Activated CD4-positive, alpha-beta T cell treated with anti-CD3 and anti-CD28 coated beads, Interleukin-2, amount 10 ng/mL, durations not matched to agents 7 days and 5 days (primary cell): ENCODE data around the gene GPHA2. TPM values are rescaled to one million over a fixed set of nuclear protein-coding genes. Genes with fewer than 3 reads are reported as not detected.

Experiments used
- CTCF ChIA-PET: fragments of 350-600 bp; sonication (Branson Sonifier 250); formaldehyde crosslinking; loops from one replicate; lab custom pipeline; 2021; ENCODE audit warnings: antibody characterized with exemption; lab: Charles Lee
- POLR2A ChIA-PET: fragments of 350-600 bp; sonication (Branson Sonifier 250); formaldehyde crosslinking; loops from one replicate; lab custom pipeline; 2021; ENCODE audit warnings: antibody characterized with exemption; lab: Charles Lee
- DNase-seq: peaks from one replicate; pipeline ENCODE4 v3.0.0-alpha.2; 2020
- H3K27ac Mint-ChIP-seq: one replicate; pipeline ENCODE4 v1.8.0; 2021; ENCODE audit warnings: mild to moderate bottlenecking, moderate library complexity, mixed read lengths
- H3K27me3 Mint-ChIP-seq: one replicate; pipeline ENCODE4 v1.8.0; 2021; ENCODE audit warnings: mixed read lengths
- H3K36me3 Mint-ChIP-seq: one replicate; pipeline ENCODE4 v1.8.0; 2021; ENCODE audit warnings: low read depth, mixed read lengths
- H3K4me1 Mint-ChIP-seq: one replicate; pipeline ENCODE4 v1.8.0; 2021; ENCODE audit warnings: mixed read lengths
- H3K4me3 Mint-ChIP-seq: one replicate; pipeline ENCODE4 v1.8.0; 2021; ENCODE audit warnings: mild to moderate bottlenecking, moderate library complexity, mixed read lengths
- H3K9me3 Mint-ChIP-seq: one replicate; pipeline ENCODE4 v1.8.0; 2021; ENCODE audit warnings: mixed read lengths
- microRNA-seq: library from miRNA; unstranded; fragments of <30 nt; microRNA quantifications from one replicate; pipeline ENCODE4 v1.2.0, GENCODE V29; 2021; ENCODE audit warnings: borderline microRNAs expressed, borderline replicate concordance
- total RNA-seq, 2 experiments: library from RNA; stranded (reverse); gene quantifications; one replicate each; pipeline ENCODE4 v1.2.3, GENCODE V29; 2021

GPHA2 gene
- total RNA-seq, 2 experiments from 2014 or later = not detected

DNA sequence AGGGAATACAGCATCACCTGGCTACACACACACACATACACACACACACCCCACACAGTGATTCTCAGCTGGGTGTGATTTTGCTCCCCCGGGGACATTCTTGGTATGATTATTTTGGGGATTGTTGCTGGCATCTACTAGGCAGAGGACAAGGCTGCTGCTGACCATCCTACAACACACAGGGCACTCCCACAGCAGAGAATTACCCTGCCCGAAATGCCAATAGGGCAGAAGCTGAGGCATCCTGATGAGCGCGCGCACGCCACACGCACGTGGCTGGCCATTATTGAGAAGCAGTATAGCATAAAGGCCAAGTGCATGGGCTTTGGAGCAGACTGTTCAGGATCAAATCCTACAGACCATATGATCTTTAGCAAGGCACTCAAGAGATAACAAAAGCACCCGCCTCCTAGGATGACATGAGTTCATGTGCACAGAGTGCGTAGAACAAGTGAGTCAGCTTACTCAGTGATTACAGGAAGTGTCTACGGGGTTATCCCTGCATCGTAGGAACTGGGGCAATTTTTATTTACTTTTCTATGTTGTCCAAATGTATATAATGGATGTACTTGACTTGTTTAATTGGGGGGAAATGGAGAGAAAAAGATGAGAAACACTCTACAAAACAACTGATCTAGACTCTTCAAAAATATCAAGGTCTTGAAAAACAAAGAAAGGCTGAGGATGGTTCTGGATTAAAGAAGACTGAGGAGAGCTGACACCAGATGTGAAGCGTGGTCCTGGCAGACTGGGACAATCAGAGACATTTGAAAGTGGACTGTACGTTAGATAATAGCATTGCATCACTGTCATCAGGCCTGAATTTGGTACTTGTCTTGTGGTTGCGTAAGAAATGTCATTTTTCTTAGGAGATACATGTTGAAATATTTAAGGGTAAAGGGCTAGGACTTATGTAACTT lies 50.1 kb downstream of the GPHA2 start:
- Mint-ChIP-seq H3K9me3 (no peaks in the 10 kb centered on the region), H3K4me3 (no peak overlapping the region), H3K27me3 (no peaks in the 10 kb centered on the region), H3K4me1 (peaks cover 51% of the 10 kb centered on the region), H3K27ac (peak overlapping the region; percentile 79), H3K36me3 (peaks cover 2% of the 10 kb centered on the region)
- peak; percentile 53 for DNase-seq
- ChIA-PET CTCF (interaction anchor here (1.0 to 29.3 kb wide), 7 partner anchors 8 to 129 kb away, joined by 3 to 732 read pairs (median 4); partner anchors contain the start of genes ARL2 and CDC42BPG), POLR2A (no interaction called here)

Small RNAs within 50 kb of the gene (microRNA-seq; reads per million reads assigned to microRNA genes)
- gene MIR6749 (not detected), gene MIR6750 (not detected)

Other genes with a start within 250 kb of the GPHA2 start
- gene NRXN2, start 212.7 kb downstream of the GPHA2 start, total RNA-seq = under 1 TPM; 0.07 to 0.15 TPM
- gene RASGRP2, start 191.8 kb downstream of the GPHA2 start, total RNA-seq = 100 to 1,000 TPM; 293 to 300 TPM
- gene PYGM, start 175.9 kb downstream of the GPHA2 start, total RNA-seq = 1 to 10 TPM; 3.9 to 4.3 TPM
- 100 to 1,000 TPM; 435 to 456 TPM for gene SF1, start 157.4 kb downstream of the GPHA2 start, total RNA-seq
- gene MAP4K2, start 132.7 kb downstream of the GPHA2 start, total RNA-seq = 10 to 100 TPM; 86.6 to 91.2 TPM
- 10 to 100 TPM; 35.1 to 38.7 TPM for gene MEN1, start 125.3 kb downstream of the GPHA2 start, total RNA-seq
- gene CDC42BPG, start 91.2 kb downstream of the GPHA2 start, total RNA-seq = 1 to 10 TPM in 1 of 2 experiments, under 1 TPM in 1; 0.42 to 1.3 TPM
- 100 to 1,000 TPM; 131 to 149 TPM for gene EHD1, start 57.3 kb downstream of the GPHA2 start, total RNA-seq
- 10 to 100 TPM; 23.0 to 25.7 TPM for gene ATG2A, start 18.7 kb downstream of the GPHA2 start, total RNA-seq
- 10 to 100 TPM; 12.0 to 13.7 TPM for gene PPP2R5B, start 11.2 kb downstream of the GPHA2 start, total RNA-seq
- gene MAJIN, start 36.2 kb upstream of the GPHA2 start, total RNA-seq = under 1 TPM; 0.20 to 0.54 TPM
- under 1 TPM in 1 of 2 experiments, not detected in 1; 0.10 TPM for gene BATF2, start 61.1 kb upstream of the GPHA2 start, total RNA-seq
- gene ARL2, start 78.3 kb upstream of the GPHA2 start, total RNA-seq = 10 to 100 TPM; 62.4 to 65.3 TPM
- 10 to 100 TPM; 28.3 to 34.8 TPM for gene SNX15, start 91.5 kb upstream of the GPHA2 start, total RNA-seq
- 10 to 100 TPM; 35.9 to 40.5 TPM for gene SAC3D1, start 105.3 kb upstream of the GPHA2 start, total RNA-seq
- gene NAALADL1, start 122.7 kb upstream of the GPHA2 start, total RNA-seq = 1 to 10 TPM; 6.3 to 7.3 TPM
- gene CDCA5, start 148.1 kb upstream of the GPHA2 start, total RNA-seq = 100 to 1,000 TPM; 105 to 109 TPM
- 10 to 100 TPM; 27.2 to 29.8 TPM for gene ZFPL1, start 148.3 kb upstream of the GPHA2 start, total RNA-seq
- 100 to 1,000 TPM; 146 to 148 TPM for gene VPS51, start 160.3 kb upstream of the GPHA2 start, total RNA-seq
- gene TM7SF2, start 176.0 kb upstream of the GPHA2 start, total RNA-seq = 10 to 100 TPM; 26.1 to 27.7 TPM
- 1 to 10 TPM; 8.6 to 9.9 TPM for gene ZNHIT2, start 181.8 kb upstream of the GPHA2 start, total RNA-seq
- 1,000 to 10,000 TPM; 1,051 to 1,116 TPM for gene FAU, start 186.2 kb upstream of the GPHA2 start, total RNA-seq
- gene MRPL49, start 186.4 kb upstream of the GPHA2 start, total RNA-seq = 10 to 100 TPM; 49.5 to 55.4 TPM
- gene SYVN1, start 198.6 kb upstream of the GPHA2 start, total RNA-seq = 10 to 100 TPM; 40.5 to 42.2 TPM
- not detected for gene SPDYC, start 234.3 kb upstream of the GPHA2 start, total RNA-seq
- 100 to 1,000 TPM; 192 to 207 TPM for gene CAPN1, start 246.0 kb upstream of the GPHA2 start, total RNA-seq